ENCODE measurements around the gene GIMAP6.

- no peak for TF ChIP-seq STAT6 (CRISPR knock-in tag; conservative IDR thresholded peaks at IDR 0.05; ENCODE audit: low read depth)
- no peak for TF ChIP-seq ZNF232 (CRISPR knock-in tag; IDR thresholded peaks at IDR 0.05)
- TF ChIP-seq NR1H2 (CRISPR knock-in tag; IDR thresholded peaks at IDR 0.05) = no peak
- TF ChIP-seq CTCF (IDR thresholded peaks at IDR 0.05) = no peak
- no peak for TF ChIP-seq E2F5 (CRISPR knock-in tag; IDR thresholded peaks at IDR 0.05)
Measured at GRCh38 chr7:150654692-150655091, 22.5 kb upstream of the GIMAP6 start.
